ENCODE measurements around the gene AFG1L. TPM values are rescaled to one million over a fixed set of nuclear protein-coding genes. Genes with fewer than 3 reads are reported as not detected.
A peak's percentile ranks its signal among the peaks of the same experiment; 100 is the strongest.
"Not testable (repeated sequence)": the region's sequence is repeated elsewhere in the genome, so short reads cannot be mapped to it uniquely, and the experiment has no call there.

AFG1L gene
- total RNA-seq, 1 experiment from 2014 or later, result 8.2 TPM

DNA sequence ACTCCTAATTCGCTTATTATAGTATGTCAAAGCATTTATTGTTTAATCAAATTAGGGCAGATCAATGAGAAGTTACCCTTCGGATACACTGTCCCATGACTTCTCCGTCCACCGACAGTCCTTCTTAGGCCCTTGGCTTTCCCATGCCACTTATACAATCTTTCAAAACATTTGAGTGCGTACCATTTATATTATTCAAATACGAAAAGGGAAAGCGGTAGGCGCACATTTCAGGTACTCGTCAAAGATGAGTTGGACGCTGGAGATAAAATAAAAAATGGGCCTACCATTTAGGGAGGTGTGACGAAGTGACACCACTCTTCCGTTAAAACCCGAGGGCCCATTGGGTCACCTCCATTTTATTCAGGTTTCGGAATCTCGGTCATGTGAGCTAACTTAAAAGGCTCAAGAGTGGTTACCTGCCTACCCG lies 542 bp upstream of the AFG1L start:
- H3K27ac Mint-ChIP-seq (ENCODE audit: low read depth, unreplicated experiment), result peak overlapping the region; percentile 99
- H3K4me1 Mint-ChIP-seq (ENCODE audit: insufficient read depth, unreplicated experiment), result peaks cover 10% of the 10 kb centered on the region
- TF ChIP-seq, protein P1, sequence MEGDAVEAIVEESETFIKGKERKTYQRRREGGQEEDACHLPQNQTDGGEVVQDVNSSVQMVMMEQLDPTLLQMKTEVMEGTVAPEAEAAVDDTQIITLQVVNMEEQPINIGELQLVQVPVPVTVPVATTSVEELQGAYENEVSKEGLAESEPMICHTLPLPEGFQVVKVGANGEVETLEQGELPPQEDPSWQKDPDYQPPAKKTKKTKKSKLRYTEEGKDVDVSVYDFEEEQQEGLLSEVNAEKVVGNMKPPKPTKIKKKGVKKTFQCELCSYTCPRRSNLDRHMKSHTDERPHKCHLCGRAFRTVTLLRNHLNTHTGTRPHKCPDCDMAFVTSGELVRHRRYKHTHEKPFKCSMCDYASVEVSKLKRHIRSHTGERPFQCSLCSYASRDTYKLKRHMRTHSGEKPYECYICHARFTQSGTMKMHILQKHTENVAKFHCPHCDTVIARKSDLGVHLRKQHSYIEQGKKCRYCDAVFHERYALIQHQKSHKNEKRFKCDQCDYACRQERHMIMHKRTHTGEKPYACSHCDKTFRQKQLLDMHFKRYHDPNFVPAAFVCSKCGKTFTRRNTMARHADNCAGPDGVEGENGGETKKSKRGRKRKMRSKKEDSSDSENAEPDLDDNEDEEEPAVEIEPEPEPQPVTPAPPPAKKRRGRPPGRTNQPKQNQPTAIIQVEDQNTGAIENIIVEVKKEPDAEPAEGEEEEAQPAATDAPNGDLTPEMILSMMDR (IDR thresholded peaks at IDR 0.05; ENCODE audit: unreplicated experiment), result no peak
- H3K36me3 Mint-ChIP-seq (ENCODE audit: insufficient read depth, unreplicated experiment), result peaks cover 4% of the 10 kb centered on the region
- intact Hi-C loops (cut with micrococcal nuclease), result no loop called here
- H3K27me3 Mint-ChIP-seq (ENCODE audit: insufficient read depth, unreplicated experiment), result no peaks in the 10 kb centered on the region
- no peak for DNase-seq (ENCODE audit: unreplicated experiment)
- ChIA-PET POLR2A (interaction anchor here (0.6 to 5.1 kb wide), 10 partner anchors 13 to 790 kb away, joined by 3 to 80 read pairs (median 5); partner anchors contain the start of gene SNX3), CTCF (interaction anchor here (0.6 to 0.7 kb wide), 2 partner anchors 148 to 1877 kb away, joined by 3 to 4 read pairs; no protein-coding TSS in a partner anchor)
- no peaks in the 10 kb centered on the region for H3K9me3 Mint-ChIP-seq (ENCODE audit: unreplicated experiment)
- BruUV-seq (replicated peaks), result TSS peak; percentile 98
- H3K4me3 Mint-ChIP-seq (ENCODE audit: unreplicated experiment), result peak overlapping the region; percentile 94

- no TSS peak for BruUV-seq (replicated peaks)
- H3K4me1 Mint-ChIP-seq (ENCODE audit: insufficient read depth, unreplicated experiment), result peaks cover 10% of the 10 kb centered on the region
- CTCF ChIA-PET, result interaction anchor here (0.5 to 1.8 kb wide), 5 partner anchors 16 to 597 kb away, joined by 3 to 6 read pairs (median 4); partner anchors contain the start of gene SNX3
- intact Hi-C loops (cut with micrococcal nuclease), result loop anchor here (1.0 kb wide), 1 partner anchor 34 kb away; the partner anchor contains the start of gene SNX3
- peak overlapping the region; percentile 99 for H3K27ac Mint-ChIP-seq (ENCODE audit: low read depth, unreplicated experiment)
- H3K9me3 Mint-ChIP-seq (ENCODE audit: unreplicated experiment), result no peaks in the 10 kb centered on the region
- TF ChIP-seq, protein P1 (IDR thresholded peaks at IDR 0.05; ENCODE audit: unreplicated experiment), result no peak
- DNase-seq (ENCODE audit: unreplicated experiment), result peak; percentile 5
- no peaks in the 10 kb centered on the region for H3K27me3 Mint-ChIP-seq (ENCODE audit: insufficient read depth, unreplicated experiment)
- POLR2A ChIA-PET, result interaction anchor here (0.6 to 5.1 kb wide), 9 partner anchors 8 to 144 kb away, joined by 3 to 80 read pairs (median 6); partner anchors contain the start of gene SNX3
- H3K4me3 Mint-ChIP-seq (ENCODE audit: unreplicated experiment), result peak overlapping the region; percentile 94
- H3K36me3 Mint-ChIP-seq (ENCODE audit: insufficient read depth, unreplicated experiment), result peaks cover 4% of the 10 kb centered on the region
Measured at GRCh38 chr6:108295676-108296075, 822 bp downstream of the AFG1L start.

- no TSS peak for BruUV-seq (replicated peaks)
- Mint-ChIP-seq H3K27ac (ENCODE audit: low read depth, unreplicated experiment) (no peak overlapping the region), H3K36me3 (ENCODE audit: insufficient read depth, unreplicated experiment) (peaks cover 4% of the 10 kb centered on the region), H3K4me1 (ENCODE audit: insufficient read depth, unreplicated experiment) (peaks cover 16% of the 10 kb centered on the region), H3K9me3 (ENCODE audit: unreplicated experiment) (no peaks in the 10 kb centered on the region), H3K4me3 (ENCODE audit: unreplicated experiment) (no peak overlapping the region), H3K27me3 (ENCODE audit: insufficient read depth, unreplicated experiment) (no peaks in the 10 kb centered on the region)
- POLR2A ChIA-PET, result interaction anchor here (0.7 to 2.3 kb wide), 2 partner anchors 7 to 983 kb away, joined by 3 to 9 read pairs; partner anchors contain the start of gene AFG1L
- no peak for DNase-seq (ENCODE audit: unreplicated experiment)
- intact Hi-C loops (cut with micrococcal nuclease), result no loop called here
- CTCF ChIA-PET, result no interaction called here
- TF ChIP-seq, protein P1 (IDR thresholded peaks at IDR 0.05; ENCODE audit: unreplicated experiment), result no peak
Measured at GRCh38 chr6:108302386-108302785, 7.5 kb downstream of the AFG1L start.

GRCh38 chr6:108304646-108305045 lies 9.8 kb downstream of the AFG1L start:
- H3K36me3 Mint-ChIP-seq (ENCODE audit: insufficient read depth, unreplicated experiment), result peaks cover 4% of the 10 kb centered on the region
- no peaks in the 10 kb centered on the region for H3K9me3 Mint-ChIP-seq (ENCODE audit: unreplicated experiment)
- H3K4me1 Mint-ChIP-seq (ENCODE audit: insufficient read depth, unreplicated experiment), result peaks cover 6% of the 10 kb centered on the region
- ChIA-PET POLR2A (interaction anchor here (0.6 to 2.3 kb wide), 2 partner anchors 9 to 80 kb away, joined by 3 to 9 read pairs; partner anchors contain the start of gene AFG1L), CTCF (interaction anchor here (1.0 kb wide), 1 partner anchor 44 kb away, joined by 4 read pairs; the partner anchor contains the start of gene SNX3)
- TF ChIP-seq, protein P1 (IDR thresholded peaks at IDR 0.05; ENCODE audit: unreplicated experiment), result no peak
- no peak overlapping the region for H3K4me3 Mint-ChIP-seq (ENCODE audit: unreplicated experiment)
- no peak for DNase-seq (ENCODE audit: unreplicated experiment)
- no peaks in the 10 kb centered on the region for H3K27me3 Mint-ChIP-seq (ENCODE audit: insufficient read depth, unreplicated experiment)
- no peak overlapping the region for H3K27ac Mint-ChIP-seq (ENCODE audit: low read depth, unreplicated experiment)
- BruUV-seq (replicated peaks), result no TSS peak
- intact Hi-C loops (cut with micrococcal nuclease), result no loop called here

DNA sequence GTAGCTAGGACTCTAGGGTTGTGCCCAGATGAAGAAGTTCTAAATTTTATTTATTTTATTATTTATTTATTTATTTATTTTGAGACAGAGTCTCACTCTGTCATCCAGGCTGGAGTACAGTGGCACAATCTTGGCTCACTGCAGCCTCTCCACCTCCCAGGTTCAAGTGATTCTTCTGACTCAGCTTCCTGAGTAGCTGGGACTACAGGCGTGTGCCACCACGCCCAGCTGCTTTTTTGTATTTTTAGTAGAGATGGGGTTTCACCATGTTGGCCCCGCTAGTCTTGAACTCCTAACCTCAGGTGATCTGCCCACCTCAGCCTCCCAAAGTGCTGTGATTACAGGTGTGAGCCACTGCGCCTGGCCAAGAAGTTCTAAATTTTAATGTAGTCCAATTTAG lies 13.8 kb downstream of the AFG1L start:
- DNase-seq (ENCODE audit: unreplicated experiment), result peak; percentile 69
- not testable (repeated sequence) for H3K4me1 Mint-ChIP-seq (ENCODE audit: insufficient read depth, unreplicated experiment); H3K9me3 Mint-ChIP-seq (ENCODE audit: unreplicated experiment)

More for the DNA sequence above, 13.8 kb downstream of the AFG1L start:
- BruUV-seq (replicated peaks); H3K36me3 Mint-ChIP-seq (ENCODE audit: insufficient read depth, unreplicated experiment); H3K27me3 Mint-ChIP-seq (ENCODE audit: insufficient read depth, unreplicated experiment); intact Hi-C loops (cut with micrococcal nuclease); H3K27ac Mint-ChIP-seq (ENCODE audit: low read depth, unreplicated experiment); H3K4me3 Mint-ChIP-seq (ENCODE audit: unreplicated experiment): not testable (repeated sequence)
- CTCF ChIA-PET, result interaction anchor here (0.7 to 1.1 kb wide), 4 partner anchors 53 to 328 kb away, joined by 3 read pairs; no protein-coding TSS in a partner anchor
- POLR2A ChIA-PET, result interaction anchor here (1.4 to 4.9 kb wide), 2 partner anchors 13 to 48 kb away, joined by 4 to 30 read pairs; partner anchors contain the start of genes AFG1L and SNX3

Measured in MCF 10A (cell line).